AG08395 (cell line): ENCODE data around the gene NPPA.
"Not testable (repeated sequence)": the region's sequence is repeated elsewhere in the genome, so short reads cannot be mapped to it uniquely, and the experiment has no call there.

Source experiments
- DNase-seq: peaks from one replicate; pipeline ENCODE4 v3.0.0; 2012; ENCODE audit warnings: mixed read lengths, low spot score

The NPPA gene

DNA sequence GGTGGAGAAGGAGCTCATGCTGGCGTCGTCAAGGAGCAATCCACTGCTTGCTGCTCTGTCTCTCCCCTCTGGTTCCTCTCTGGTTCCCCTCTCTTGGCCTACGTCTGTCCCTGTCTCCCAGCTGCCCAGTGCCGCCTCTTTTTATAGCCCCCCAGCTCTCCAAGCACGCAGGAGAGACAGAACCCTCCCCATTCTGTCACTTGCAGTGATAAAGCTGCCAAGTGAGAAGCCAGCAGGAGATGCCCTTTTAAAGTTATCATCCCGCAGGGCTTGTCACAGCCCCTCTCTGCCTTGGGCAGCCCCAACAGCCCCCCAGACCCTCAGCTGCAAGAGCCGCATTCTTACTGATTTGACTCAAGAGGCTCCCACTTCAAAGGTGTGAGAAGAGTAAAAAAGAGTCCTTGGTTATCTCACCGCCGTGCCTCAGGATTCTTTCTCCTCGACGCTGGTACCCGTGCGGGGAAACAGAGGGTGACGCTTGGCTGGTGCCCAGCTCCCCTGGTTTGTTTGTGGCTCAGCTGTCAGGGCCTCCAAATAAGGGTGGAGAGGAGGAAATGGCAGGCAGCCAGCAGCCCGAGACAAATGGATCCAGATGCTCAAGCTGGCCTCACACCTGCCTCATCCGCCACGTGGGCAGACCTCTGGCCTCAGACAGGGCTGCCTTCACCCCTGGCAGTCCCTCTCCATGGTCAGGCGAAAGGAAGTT, at the start of gene NPPA:
NPPA (minus strand) TSS at position 117 of the 706 bp plus-strand sequence; CDS start at position 18, 99 bp downstream.
- peak; percentile 31 for DNase-seq

DNA sequence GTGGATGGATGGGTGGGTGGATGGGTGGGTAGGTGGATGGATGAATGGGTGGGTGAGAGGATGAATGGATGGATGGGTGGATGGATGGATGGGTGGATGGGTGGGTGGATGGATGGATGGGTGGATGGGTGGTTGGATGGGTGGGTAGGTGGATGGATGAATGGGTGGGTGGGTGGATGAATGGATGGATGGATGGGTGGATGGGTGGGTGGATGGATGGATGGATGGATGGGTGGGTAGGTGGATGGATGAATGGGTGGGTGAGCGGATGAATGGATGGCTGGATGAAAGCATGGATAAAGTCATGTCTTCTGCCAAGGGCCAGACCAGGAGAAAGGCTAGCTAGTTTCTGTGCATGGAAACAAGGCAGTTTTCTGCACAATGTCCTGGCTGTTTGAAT, 46.9 kb upstream of the NPPA start:
- DNase-seq, result not testable (repeated sequence)

GRCh38 chr1:11893907-11894251, 46.3 kb upstream of the NPPA start:
- DNase-seq, result peak; percentile 71

DNA sequence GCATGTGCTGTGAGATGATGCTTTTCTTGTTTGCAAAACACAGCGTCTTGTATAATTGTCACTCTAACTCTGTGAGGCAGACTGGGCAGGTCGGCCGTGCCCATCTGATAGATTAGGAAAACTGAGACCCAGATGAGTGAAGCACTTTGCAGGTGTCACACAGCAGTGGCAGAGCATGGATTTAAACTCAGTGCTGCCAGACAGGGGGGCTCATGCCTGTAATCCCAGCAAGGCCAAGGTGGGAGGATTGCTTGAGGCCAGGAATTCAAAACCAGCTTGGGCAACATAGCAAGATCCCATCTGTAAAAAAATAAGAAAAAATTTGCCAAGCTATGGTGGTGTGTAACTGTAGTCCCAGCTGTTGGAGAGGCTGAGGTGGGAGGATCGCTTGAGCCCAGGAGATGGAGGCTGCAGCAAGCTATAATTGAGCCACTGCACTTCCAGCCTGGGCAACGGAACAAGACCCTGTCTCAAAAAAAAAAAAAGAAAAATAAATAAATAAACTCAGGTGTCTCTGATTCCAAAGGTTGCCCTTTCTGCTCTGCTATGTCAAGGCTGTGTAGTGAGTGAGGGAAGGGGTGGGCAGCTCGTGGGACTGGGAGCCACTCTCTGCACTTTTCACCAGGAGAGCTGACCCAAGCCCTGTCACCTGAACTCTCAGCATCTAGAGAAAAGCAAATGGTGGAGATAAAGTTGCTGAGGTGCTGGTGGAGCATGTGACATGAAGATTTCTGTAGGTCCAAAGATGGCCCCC, 44.0 kb upstream of the NPPA start:
- no peak for DNase-seq

DNA sequence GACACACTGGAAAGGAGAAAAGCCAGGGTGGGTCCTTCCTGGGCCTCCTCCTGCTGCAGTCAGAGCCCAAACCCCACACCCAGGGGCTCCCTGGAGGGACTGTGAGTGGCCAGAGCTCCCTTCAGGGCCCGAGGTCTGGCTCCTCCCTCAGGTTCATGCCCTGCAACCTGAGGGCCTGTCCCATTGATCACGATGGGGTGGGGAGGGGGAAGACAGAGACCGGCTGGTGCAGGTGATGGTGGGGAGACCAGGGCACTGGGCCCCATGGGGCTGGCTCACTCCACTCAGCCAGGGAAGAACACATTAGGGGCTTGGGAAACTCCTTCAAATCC, 41.3 kb upstream of the NPPA start:
- no peak for DNase-seq

- no peak for DNase-seq
These were observed 40.8 kb upstream of the NPPA start for GRCh38 chr1:11888206-11888876.

GRCh38 chr1:11887666-11888007, 40.1 kb upstream of the NPPA start:
- no peak for DNase-seq

DNA sequence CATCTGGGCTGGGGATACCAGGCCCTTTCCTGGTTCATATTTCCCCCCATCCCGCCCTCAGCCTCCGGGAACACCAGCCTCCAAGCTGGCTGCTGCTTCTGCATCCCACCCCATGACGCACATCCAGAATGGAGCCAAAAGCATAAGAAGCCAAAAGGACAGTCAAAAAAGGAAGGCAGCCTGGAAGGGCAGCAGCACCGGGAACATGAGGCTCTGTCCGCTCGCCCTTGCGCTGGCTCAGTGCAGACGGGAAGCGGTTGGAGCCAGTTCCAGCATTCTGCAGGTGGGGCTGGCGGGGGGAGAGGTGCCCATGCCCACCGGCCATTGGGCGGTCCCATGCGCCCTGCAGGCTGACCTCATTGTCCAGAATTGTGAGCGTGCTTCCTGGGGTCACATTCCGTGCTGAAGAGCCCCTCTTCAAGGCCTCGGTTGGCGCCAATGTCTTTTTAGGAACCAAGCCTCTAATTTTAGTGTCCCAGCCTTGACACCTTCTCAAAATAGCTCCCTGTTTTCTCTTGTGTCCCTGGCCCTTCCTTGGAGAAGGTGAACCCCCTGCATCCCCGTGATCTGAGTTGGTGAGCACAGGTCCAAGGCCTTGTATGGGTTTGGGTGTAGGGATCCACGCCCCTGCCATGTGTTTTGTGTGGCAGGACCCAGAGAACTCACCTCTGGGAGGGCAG, 39.5 kb upstream of the NPPA start:
- no peak for DNase-seq

GRCh38 chr1:11885916-11886315, 38.3 kb upstream of the NPPA start:
- no peak for DNase-seq

DNA sequence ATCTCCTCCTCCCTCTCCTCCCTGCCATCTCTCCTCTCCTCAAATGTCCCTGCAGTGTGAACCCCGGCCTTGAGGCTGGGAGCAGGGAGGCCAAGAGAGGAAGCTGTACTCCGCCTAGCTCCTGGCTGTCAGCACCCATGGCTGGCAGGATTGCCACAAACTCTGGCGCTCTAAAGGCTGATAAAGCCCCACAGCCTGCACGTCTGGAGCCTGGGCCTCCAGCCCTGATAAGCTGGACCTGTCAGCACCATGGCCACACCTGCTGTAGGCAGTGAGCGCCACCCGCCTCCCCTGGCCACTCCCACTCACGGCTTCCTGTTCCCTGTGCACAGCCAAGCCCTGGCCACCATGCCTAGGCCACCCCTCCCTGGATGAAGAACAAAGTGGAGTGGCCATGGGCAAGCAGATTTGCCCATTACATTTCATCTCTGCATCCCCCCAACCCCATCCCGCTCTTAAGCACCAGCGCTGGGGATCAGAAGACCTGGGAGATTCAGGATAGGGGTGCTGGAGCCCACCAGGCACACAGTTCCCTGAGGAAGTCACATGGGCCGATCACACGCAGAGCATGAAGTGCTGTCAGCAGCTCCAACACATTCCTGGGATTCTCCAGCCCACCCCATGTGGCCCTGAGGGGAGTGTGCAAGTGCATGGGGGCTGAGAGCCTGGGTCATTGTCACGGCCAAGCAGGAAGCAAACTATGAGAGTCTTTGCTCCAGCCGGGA, 35.4 kb upstream of the NPPA start:
- no peak for DNase-seq

GRCh38 chr1:11881749-11882441, 34.3 kb upstream of the NPPA start:
- no peak for DNase-seq

- DNase-seq, result no peak
These were observed 33.5 kb upstream of the NPPA start for GRCh38 chr1:11880911-11881748.

- no peak for DNase-seq
These were observed 32.6 kb upstream of the NPPA start for GRCh38 chr1:11880181-11880575.

DNA sequence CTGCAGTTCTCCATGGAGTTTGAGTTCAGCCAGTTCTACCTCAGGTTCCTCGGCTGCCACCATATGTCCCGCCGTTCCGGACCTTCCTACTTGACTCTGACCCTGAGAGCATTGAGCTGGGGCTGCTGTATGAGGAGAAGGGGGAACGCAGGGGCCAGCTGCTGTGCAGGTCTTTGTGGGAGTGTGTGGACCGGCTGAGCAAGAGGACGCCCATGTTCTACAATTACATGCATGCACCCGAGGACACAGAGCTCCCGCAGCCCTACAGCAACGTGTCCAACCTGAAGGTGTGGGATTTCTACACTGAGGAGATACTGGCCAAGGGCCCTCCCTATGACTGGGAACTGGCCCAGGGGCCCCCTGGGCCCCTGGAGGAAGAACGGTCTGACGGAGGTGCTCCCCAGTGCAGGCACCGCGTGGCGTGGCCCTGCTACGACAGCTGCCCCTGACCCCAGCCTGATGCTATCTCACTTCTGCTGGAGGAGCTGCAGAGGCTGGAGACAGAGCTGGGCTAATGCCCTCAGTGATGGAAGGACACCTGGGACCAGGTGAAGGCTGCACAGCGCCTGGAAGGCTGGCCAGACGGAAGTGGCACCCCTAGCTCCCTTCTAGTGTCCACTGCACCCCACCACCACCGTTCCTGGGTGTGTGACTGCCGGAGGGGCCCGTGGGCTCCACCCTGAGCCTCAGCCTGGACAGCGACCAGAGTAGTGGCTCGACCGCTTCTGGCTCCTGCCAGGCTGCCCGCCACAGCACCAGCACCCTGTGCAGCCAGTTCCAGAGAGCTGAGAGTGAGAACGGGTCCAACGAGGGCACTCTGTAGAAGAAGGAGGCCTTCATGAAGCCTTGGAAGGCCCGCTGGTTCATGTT, 32.0 kb upstream of the NPPA start:
- no peak for DNase-seq

GRCh38 chr1:11878891-11879190, 31.3 kb upstream of the NPPA start:
- DNase-seq, result no peak

GRCh38 chr1:11878081-11878890, 30.7 kb upstream of the NPPA start:
- DNase-seq, result no peak

DNA sequence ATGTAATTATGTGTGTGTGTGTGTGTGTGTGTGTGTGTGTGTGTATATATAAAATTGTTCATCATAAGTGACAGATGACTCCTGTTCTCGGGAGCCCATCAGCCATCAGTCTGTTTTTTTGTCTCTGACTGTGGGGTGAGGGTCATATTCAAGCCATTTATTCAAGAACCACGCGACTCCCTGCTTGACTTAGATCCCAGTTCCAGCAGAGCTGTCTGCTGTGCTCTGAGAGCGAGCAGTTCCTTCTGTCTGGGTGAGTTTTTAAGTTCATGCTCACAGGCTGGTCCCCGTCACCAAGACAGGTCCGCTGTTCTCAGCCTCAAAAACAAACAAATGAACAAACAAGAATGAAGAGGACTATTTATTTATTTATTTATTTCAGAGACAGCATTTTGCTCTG, 29.5 kb upstream of the NPPA start:
- DNase-seq, result no peak

- no peak for DNase-seq
These were observed 27.5 kb upstream of the NPPA start for GRCh38 chr1:11875094-11875493.

GRCh38 chr1:11874624-11875023, 27.0 kb upstream of the NPPA start:
- DNase-seq, result no peak
